A549 (cell line): ENCODE results near the gene FRRS1L.
A peak's percentile ranks its signal among the peaks of the same experiment; 100 is the strongest.

Experiments
- CEBPB ChIP-seq, 2 experiments: fragments of >200 bp in 1 of 2; sonication (Bioruptor Twin) in 1 of 2; formaldehyde crosslinking in 1 of 2; IDR thresholded peaks; 2 replicates each; pipeline ENCODE4 v1.6.1; 2012 to 2016
- HDAC2 ChIP-seq: fragments of 200-600 bp; sonication (generic); IDR thresholded peaks from 2 replicates; pipeline ENCODE4 v1.6.1; 2016
- HOXA7 ChIP-seq: fragments of 250-450 bp; sonication (Bioruptor Pico); IDR thresholded peaks from 2 replicates; pipeline ENCODE4 v1.5.0; 2020; ENCODE audit warnings: mild to moderate bottlenecking, moderate library complexity
- JUN ChIP-seq, 2 experiments: fragments of >200 bp; sonication (Bioruptor Twin); formaldehyde crosslinking; IDR thresholded peaks; 2 replicates in 1 of 2; 3 replicates in 1 of 2; pipeline ENCODE4 v1.6.1; 2016 to 2017
- JUNB ChIP-seq: fragments of >200 bp; sonication (Bioruptor Twin); formaldehyde crosslinking; IDR thresholded peaks from 2 replicates; pipeline ENCODE4 v1.6.1; 2016
- POLR2A ChIP-seq: IDR thresholded peaks from 2 replicates; pipeline ENCODE4 v1.6.1; 2012; ENCODE audit warnings: mild to moderate bottlenecking, low read length
- RFX5 ChIP-seq: fragments of 450-650 bp; IDR thresholded peaks from 2 replicates; pipeline ENCODE4 v1.7.1; 2014; ENCODE audit warnings: antibody characterized with exemption, mild to moderate bottlenecking, moderate library complexity
- TP53 ChIP-seq: fragments of 250-450 bp; sonication (Bioruptor Pico); IDR thresholded peaks from 2 replicates; pipeline ENCODE4 v1.5.0; 2021; ENCODE audit warnings: mild to moderate bottlenecking, moderate library complexity
- TF ChIP-seq, protein P1 (sequence below): fragments of >200 bp; sonication (Bioruptor Twin); formaldehyde crosslinking; IDR thresholded peaks from 3 replicates; pipeline ENCODE4 v1.5.1; 2016
- TF ChIP-seq, protein P2 (sequence below): fragments of 200-600 bp; sonication (generic); IDR thresholded peaks from 2 replicates; pipeline ENCODE4 v1.6.1; 2016; ENCODE audit warnings: antibody characterized with exemption, mild to moderate bottlenecking, moderate library complexity

GRCh38 chr9:109192732-109193361 lies 25.8 kb upstream of the FRRS1L start:
- TF ChIP-seq POLR2A (no peak), CEBPB (IDR thresholded peaks at IDR 0.05) (no peak), TP53 (CRISPR knock-in tag) (no peak), HOXA7 (CRISPR knock-in tag) (no peak), JUN (IDR thresholded peaks at IDR 0.05) (no peak), RFX5 (no peak), HDAC2 (no peak), JUNB (no peak)
- TF ChIP-seq, protein P1, sequence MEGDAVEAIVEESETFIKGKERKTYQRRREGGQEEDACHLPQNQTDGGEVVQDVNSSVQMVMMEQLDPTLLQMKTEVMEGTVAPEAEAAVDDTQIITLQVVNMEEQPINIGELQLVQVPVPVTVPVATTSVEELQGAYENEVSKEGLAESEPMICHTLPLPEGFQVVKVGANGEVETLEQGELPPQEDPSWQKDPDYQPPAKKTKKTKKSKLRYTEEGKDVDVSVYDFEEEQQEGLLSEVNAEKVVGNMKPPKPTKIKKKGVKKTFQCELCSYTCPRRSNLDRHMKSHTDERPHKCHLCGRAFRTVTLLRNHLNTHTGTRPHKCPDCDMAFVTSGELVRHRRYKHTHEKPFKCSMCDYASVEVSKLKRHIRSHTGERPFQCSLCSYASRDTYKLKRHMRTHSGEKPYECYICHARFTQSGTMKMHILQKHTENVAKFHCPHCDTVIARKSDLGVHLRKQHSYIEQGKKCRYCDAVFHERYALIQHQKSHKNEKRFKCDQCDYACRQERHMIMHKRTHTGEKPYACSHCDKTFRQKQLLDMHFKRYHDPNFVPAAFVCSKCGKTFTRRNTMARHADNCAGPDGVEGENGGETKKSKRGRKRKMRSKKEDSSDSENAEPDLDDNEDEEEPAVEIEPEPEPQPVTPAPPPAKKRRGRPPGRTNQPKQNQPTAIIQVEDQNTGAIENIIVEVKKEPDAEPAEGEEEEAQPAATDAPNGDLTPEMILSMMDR: peak; percentile 49
- TF ChIP-seq, protein P2, sequence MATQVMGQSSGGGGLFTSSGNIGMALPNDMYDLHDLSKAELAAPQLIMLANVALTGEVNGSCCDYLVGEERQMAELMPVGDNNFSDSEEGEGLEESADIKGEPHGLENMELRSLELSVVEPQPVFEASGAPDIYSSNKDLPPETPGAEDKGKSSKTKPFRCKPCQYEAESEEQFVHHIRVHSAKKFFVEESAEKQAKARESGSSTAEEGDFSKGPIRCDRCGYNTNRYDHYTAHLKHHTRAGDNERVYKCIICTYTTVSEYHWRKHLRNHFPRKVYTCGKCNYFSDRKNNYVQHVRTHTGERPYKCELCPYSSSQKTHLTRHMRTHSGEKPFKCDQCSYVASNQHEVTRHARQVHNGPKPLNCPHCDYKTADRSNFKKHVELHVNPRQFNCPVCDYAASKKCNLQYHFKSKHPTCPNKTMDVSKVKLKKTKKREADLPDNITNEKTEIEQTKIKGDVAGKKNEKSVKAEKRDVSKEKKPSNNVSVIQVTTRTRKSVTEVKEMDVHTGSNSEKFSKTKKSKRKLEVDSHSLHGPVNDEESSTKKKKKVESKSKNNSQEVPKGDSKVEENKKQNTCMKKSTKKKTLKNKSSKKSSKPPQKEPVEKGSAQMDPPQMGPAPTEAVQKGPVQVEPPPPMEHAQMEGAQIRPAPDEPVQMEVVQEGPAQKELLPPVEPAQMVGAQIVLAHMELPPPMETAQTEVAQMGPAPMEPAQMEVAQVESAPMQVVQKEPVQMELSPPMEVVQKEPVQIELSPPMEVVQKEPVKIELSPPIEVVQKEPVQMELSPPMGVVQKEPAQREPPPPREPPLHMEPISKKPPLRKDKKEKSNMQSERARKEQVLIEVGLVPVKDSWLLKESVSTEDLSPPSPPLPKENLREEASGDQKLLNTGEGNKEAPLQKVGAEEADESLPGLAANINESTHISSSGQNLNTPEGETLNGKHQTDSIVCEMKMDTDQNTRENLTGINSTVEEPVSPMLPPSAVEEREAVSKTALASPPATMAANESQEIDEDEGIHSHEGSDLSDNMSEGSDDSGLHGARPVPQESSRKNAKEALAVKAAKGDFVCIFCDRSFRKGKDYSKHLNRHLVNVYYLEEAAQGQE: no peak
